Measurements from ENCODE around the gene ARMH1.

GRCh38 chr1:44676484-44677200, 2.1 kb downstream of the ARMH1 start:
- no peak for TF ChIP-seq TAF1 (IDR thresholded peaks at IDR 0.05; ENCODE audit: borderline replicate concordance, insufficient read depth, low read length)
- no peak for TF ChIP-seq POLR2AphosphoS5 (IDR thresholded peaks at IDR 0.05; ENCODE audit: low read depth, low read length)
- TF ChIP-seq SIN3A (IDR thresholded peaks at IDR 0.05; ENCODE audit: borderline replicate concordance, insufficient read depth, low read length): no peak
- TF ChIP-seq REST (IDR thresholded peaks at IDR 0.05; ENCODE audit: insufficient read depth in 1 of 2, low read depth in 2 of 2, low read length in 2 of 2): no peak
